ENCODE data around the gene LYRM2.
A peak's percentile ranks its signal among the peaks of the same experiment; 100 is the strongest.

The LYRM2 gene

GRCh38 chr6:89679215-89680120 lies 40.9 kb upstream of the LYRM2 start:
- no peak overlapping the region for H3K4me3 ChIP-seq

GRCh38 chr6:89678531-89678930 lies 40.0 kb upstream of the LYRM2 start:
- Histone ChIP-seq H3K9me3 (ENCODE audit: low read depth, low read length) (no peaks in the 10 kb centered on the region), H3K4me3 (no peak overlapping the region), H3K9ac (ENCODE audit: insufficient read length) (no peak overlapping the region), H3K36me3 (ENCODE audit: insufficient read depth, low read length) (peaks cover 93% of the 10 kb centered on the region), H3K27ac (no peak overlapping the region)
- TF ChIP-seq FOXP2 (optimal IDR thresholded peaks at IDR 0.05; ENCODE audit: control extremely low read depth, extremely low read length, insufficient read depth) (no peak), EZH2 (IDR thresholded peaks at IDR 0.05) (no peak), POLR2AphosphoS5 (IDR thresholded peaks at IDR 0.05; ENCODE audit: borderline replicate concordance, low read depth, low read length) (no peak)
- DNase-seq (ENCODE audit: low read depth, low spot score), result no peak

More at GRCh38 chr6:89679215-89680120, 40.9 kb upstream of the LYRM2 start:
- DNase-seq (ENCODE audit: low read depth, low spot score), result no peak
- H3K36me3 ChIP-seq (ENCODE audit: insufficient read depth, low read length), result peaks cover 93% of the 10 kb centered on the region
- no peak for TF ChIP-seq POLR2AphosphoS5 (IDR thresholded peaks at IDR 0.05; ENCODE audit: borderline replicate concordance, low read depth, low read length)
- TF ChIP-seq FOXP2 (optimal IDR thresholded peaks at IDR 0.05; ENCODE audit: control extremely low read depth, extremely low read length, insufficient read depth), result no peak
- no peak for TF ChIP-seq EZH2 (IDR thresholded peaks at IDR 0.05)
- H3K27ac ChIP-seq, result no peak overlapping the region
- no peaks in the 10 kb centered on the region for H3K9me3 ChIP-seq (ENCODE audit: low read depth, low read length)
- no peak overlapping the region for H3K9ac ChIP-seq (ENCODE audit: insufficient read length)

- H3K9me3 ChIP-seq (ENCODE audit: low read depth, low read length), result no peaks in the 10 kb centered on the region
- TF ChIP-seq POLR2AphosphoS5 (IDR thresholded peaks at IDR 0.05; ENCODE audit: borderline replicate concordance, low read depth, low read length) (no peak), FOXP2 (optimal IDR thresholded peaks at IDR 0.05; ENCODE audit: control extremely low read depth, extremely low read length, insufficient read depth) (no peak), EZH2 (IDR thresholded peaks at IDR 0.05) (no peak)
- H3K36me3 ChIP-seq (ENCODE audit: insufficient read depth, low read length), result peaks cover 94% of the 10 kb centered on the region
Measured at GRCh38 chr6:89675949-89676748, 37.6 kb upstream of the LYRM2 start.

GRCh38 chr6:89670935-89671565 lies 32.5 kb upstream of the LYRM2 start:
- Histone ChIP-seq H3K36me3 (ENCODE audit: insufficient read depth, low read length) (peaks cover 86% of the 10 kb centered on the region), H3K27ac (no peak overlapping the region), H3K9me3 (ENCODE audit: low read depth, low read length) (no peaks in the 10 kb centered on the region), H3K9ac (ENCODE audit: insufficient read length) (no peak overlapping the region), H3K4me3 (no peak overlapping the region)
- no peak for TF ChIP-seq POLR2AphosphoS5 (IDR thresholded peaks at IDR 0.05; ENCODE audit: borderline replicate concordance, low read depth, low read length)
- TF ChIP-seq FOXP2 (optimal IDR thresholded peaks at IDR 0.05; ENCODE audit: control extremely low read depth, extremely low read length, insufficient read depth), result no peak
- no peak for DNase-seq (ENCODE audit: low read depth, low spot score)

More at GRCh38 chr6:89675949-89676748, 37.6 kb upstream of the LYRM2 start:
- no peak overlapping the region for H3K9ac ChIP-seq (ENCODE audit: insufficient read length)
- H3K27ac ChIP-seq, result peak overlapping the region; percentile 70
- H3K4me3 ChIP-seq, result no peak overlapping the region
- DNase-seq (ENCODE audit: low read depth, low spot score), result no peak

GRCh38 chr6:89669002-89669401 lies 30.5 kb upstream of the LYRM2 start:
- DNase-seq (ENCODE audit: low read depth, low spot score), result no peak
- TF ChIP-seq EZH2 (IDR thresholded peaks at IDR 0.05), result no peak
- TF ChIP-seq POLR2AphosphoS5 (IDR thresholded peaks at IDR 0.05; ENCODE audit: borderline replicate concordance, low read depth, low read length), result no peak
- no peak for TF ChIP-seq FOXP2 (optimal IDR thresholded peaks at IDR 0.05; ENCODE audit: control extremely low read depth, extremely low read length, insufficient read depth)
- no peak overlapping the region for H3K4me3 ChIP-seq
- peaks cover 82% of the 10 kb centered on the region for H3K36me3 ChIP-seq (ENCODE audit: insufficient read depth, low read length)
- no peak overlapping the region for H3K9ac ChIP-seq (ENCODE audit: insufficient read length)
- no peaks in the 10 kb centered on the region for H3K9me3 ChIP-seq (ENCODE audit: low read depth, low read length)
- peak overlapping the region; percentile 70 for H3K27ac ChIP-seq

- TF ChIP-seq POLR2AphosphoS5 (IDR thresholded peaks at IDR 0.05; ENCODE audit: borderline replicate concordance, low read depth, low read length) (no peak), FOXP2 (optimal IDR thresholded peaks at IDR 0.05; ENCODE audit: control extremely low read depth, extremely low read length, insufficient read depth) (no peak), EZH2 (IDR thresholded peaks at IDR 0.05) (no peak)
- Histone ChIP-seq H3K27ac (peak overlapping the region; percentile 70), H3K4me3 (no peak overlapping the region), H3K9me3 (ENCODE audit: low read depth, low read length) (no peaks in the 10 kb centered on the region), H3K9ac (ENCODE audit: insufficient read length) (no peak overlapping the region), H3K36me3 (ENCODE audit: insufficient read depth, low read length) (peaks cover 83% of the 10 kb centered on the region)
- no peak for DNase-seq (ENCODE audit: low read depth, low spot score)
Measured at GRCh38 chr6:89667872-89668556, 29.5 kb upstream of the LYRM2 start.

GRCh38 chr6:89662659-89663223 lies 24.2 kb upstream of the LYRM2 start:
- Histone ChIP-seq H3K9me3 (ENCODE audit: low read depth, low read length) (no peaks in the 10 kb centered on the region), H3K4me3 (no peak overlapping the region), H3K9ac (ENCODE audit: insufficient read length) (no peak overlapping the region), H3K36me3 (ENCODE audit: insufficient read depth, low read length) (peaks cover 86% of the 10 kb centered on the region), H3K27ac (no peak overlapping the region)
- DNase-seq (ENCODE audit: low read depth, low spot score), result no peak
- no peak for TF ChIP-seq POLR2AphosphoS5 (IDR thresholded peaks at IDR 0.05; ENCODE audit: borderline replicate concordance, low read depth, low read length)
- no peak for TF ChIP-seq EZH2 (IDR thresholded peaks at IDR 0.05)
- TF ChIP-seq FOXP2 (optimal IDR thresholded peaks at IDR 0.05; ENCODE audit: control extremely low read depth, extremely low read length, insufficient read depth), result no peak

Data from SK-N-MC (cell line).